Gastroesophageal sphincter (tissue), 4 donors: Measurements from ENCODE around the gene MBTPS1. TPM values are rescaled to one million over a fixed set of nuclear protein-coding genes. Genes with fewer than 3 reads are reported as not detected.

ENCODE experiments used
- ATAC-seq: fragments of 150-250 bp; one replicate; pipeline ENCODE4 v1.9.1; 2016; ENCODE audit warnings: mild to moderate bottlenecking, moderate library complexity
- H3K27ac ChIP-seq, 4 donors: fragments of 200-600 bp; sonication (generic) in 3 of 4; 1 replicate in 3 of 4; 2 replicates in 1 of 4; pipeline ENCODE4 v1.5.1; 2016 to 2019
- H3K27me3 ChIP-seq: fragments of 200-600 bp; sonication (generic); one replicate; pipeline ENCODE4 v1.5.1; 2019
- H3K36me3 ChIP-seq, 2 donors: fragments of 200-600 bp; sonication (generic); one replicate each; pipeline ENCODE4 v1.5.1; 2019; ENCODE audit warnings: control low read depth in 1 of 2
- H3K4me1 ChIP-seq, 3 donors: fragments of 200-600 bp; sonication (generic); 1 replicate in 2 of 3; 2 replicates in 1 of 3; pipeline ENCODE4 v1.5.1; 2016 to 2019; ENCODE audit warnings: control low read depth in 2 of 3
- H3K4me3 ChIP-seq, 2 donors: fragments of 200-600 bp; sonication (generic); one replicate each; pipeline ENCODE4 v1.5.1; 2019; ENCODE audit warnings: mild to moderate bottlenecking in 1 of 2, moderate library complexity in 1 of 2
- H3K9me3 ChIP-seq, 3 donors: fragments of 200-600 bp; sonication (generic); one replicate each; pipeline ENCODE4 v1.5.1; 2017 to 2019; ENCODE audit warnings: control low read depth in 2 of 3
- EP300 ChIP-seq: sonication (generic); formaldehyde crosslinking; IDR thresholded peaks from one replicate; pipeline ENCODE4 v1.6.1; 2017; ENCODE audit warnings: antibody characterized with exemption, mild to moderate bottlenecking
- POLR2A ChIP-seq, 2 donors: fragments of 450-650 bp; IDR thresholded peaks; one replicate each; pipeline ENCODE4 v1.6.1; 2017; ENCODE audit warnings: antibody characterized with exemption in 2 of 2, mild to moderate bottlenecking in 2 of 2, moderate library complexity in 1 of 2
- POLR2AphosphoS5 ChIP-seq: sonication (generic); formaldehyde crosslinking; IDR thresholded peaks from one replicate; pipeline ENCODE4 v1.6.1; 2017; ENCODE audit warnings: antibody characterized with exemption
- WGBS, 2 donors: methylation state at CpG; one replicate each; pipeline ENCODE4 v1.1.5; 2018; ENCODE audit warnings: low coverage in 1 of 2; 5-methylcytosine and 5-hydroxymethylcytosine counted together
- total RNA-seq, 4 donors: library from RNA; depleted of rRNA; stranded (reverse); fragments of >200 nt; gene quantifications; one replicate each; pipeline ENCODE4 v1.1.0, GENCODE V29; 2016
- TF ChIP-seq, protein P1 (sequence below), 4 experiments: fragments of 200-600 bp in 2 of 4; fragments of 450-650 bp in 2 of 4; sonication (generic) in 1 of 4; IDR thresholded peaks; one replicate each; pipeline ENCODE4 v1.5.1; 2017 to 2019; ENCODE audit warnings: antibody characterized with exemption in 4 of 4, mild to moderate bottlenecking in 2 of 4, moderate library complexity in 2 of 4

The MBTPS1 gene
- total RNA-seq, 4 donors from 2014 or later, result 84.0 to 98.6 (median 90.9) TPM

DNA sequence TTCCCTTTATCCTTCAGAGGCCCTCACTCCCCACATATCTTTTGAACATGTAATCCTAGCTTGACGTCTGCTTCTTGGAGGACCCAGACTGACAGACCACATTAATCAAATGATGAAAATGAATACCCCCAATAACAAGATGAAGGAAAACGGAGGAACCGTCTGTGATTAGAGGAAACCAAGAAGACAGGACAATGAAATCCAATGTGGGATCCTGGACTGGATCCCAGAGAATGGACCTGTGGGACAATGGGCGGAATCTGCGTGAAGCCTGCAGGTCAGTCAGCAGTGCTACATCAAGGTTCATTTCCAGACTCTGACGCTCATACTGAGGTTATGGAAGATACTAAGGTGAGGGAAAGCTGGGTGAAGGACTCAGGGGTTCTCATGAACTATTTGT lies 35.9 kb downstream of the MBTPS1 start:
- Histone ChIP-seq H3K4me3 (no peak overlapping the region), H3K27me3 (no peaks in the 10 kb centered on the region), H3K36me3 (peaks cover 0 to 98% of the 10 kb centered on the region in 2 donors), H3K4me1 (peaks cover 0 to 8% (median 0%) of the 10 kb centered on the region in 3 donors), H3K9me3 (no peaks in the 10 kb centered on the region), H3K27ac (no peak overlapping the region)
- no peak for ATAC-seq
- WGBS, 2 donors, result 73 to 78% methylated on average over 3 to 6 of the region's 6 CpGs
- no peak for TF ChIP-seq POLR2A (IDR thresholded peaks at IDR 0.05)
- TF ChIP-seq POLR2AphosphoS5, result no peak
- TF ChIP-seq, protein P1, sequence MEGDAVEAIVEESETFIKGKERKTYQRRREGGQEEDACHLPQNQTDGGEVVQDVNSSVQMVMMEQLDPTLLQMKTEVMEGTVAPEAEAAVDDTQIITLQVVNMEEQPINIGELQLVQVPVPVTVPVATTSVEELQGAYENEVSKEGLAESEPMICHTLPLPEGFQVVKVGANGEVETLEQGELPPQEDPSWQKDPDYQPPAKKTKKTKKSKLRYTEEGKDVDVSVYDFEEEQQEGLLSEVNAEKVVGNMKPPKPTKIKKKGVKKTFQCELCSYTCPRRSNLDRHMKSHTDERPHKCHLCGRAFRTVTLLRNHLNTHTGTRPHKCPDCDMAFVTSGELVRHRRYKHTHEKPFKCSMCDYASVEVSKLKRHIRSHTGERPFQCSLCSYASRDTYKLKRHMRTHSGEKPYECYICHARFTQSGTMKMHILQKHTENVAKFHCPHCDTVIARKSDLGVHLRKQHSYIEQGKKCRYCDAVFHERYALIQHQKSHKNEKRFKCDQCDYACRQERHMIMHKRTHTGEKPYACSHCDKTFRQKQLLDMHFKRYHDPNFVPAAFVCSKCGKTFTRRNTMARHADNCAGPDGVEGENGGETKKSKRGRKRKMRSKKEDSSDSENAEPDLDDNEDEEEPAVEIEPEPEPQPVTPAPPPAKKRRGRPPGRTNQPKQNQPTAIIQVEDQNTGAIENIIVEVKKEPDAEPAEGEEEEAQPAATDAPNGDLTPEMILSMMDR (IDR thresholded peaks at IDR 0.05), result no peak
- TF ChIP-seq EP300, result no peak

DNA sequence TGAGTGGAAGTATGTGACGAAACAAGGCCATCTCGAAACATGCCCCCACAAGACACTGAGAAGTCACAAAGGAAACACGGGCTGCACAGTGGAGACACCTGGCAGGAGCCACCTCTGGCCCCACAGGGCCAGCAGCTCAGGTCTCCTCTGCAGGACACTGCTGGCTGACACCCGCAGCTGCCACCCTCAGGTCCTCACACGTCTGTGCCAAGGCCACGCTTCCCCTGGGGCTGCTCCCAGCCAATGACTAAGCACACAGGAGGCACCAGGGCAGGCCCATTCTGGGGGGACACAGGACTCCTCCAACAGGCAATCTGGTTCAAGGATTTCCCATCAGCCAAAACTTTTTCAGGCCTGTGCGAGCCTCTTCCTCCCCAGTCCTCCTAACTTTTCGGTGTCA lies 36.4 kb downstream of the MBTPS1 start:
- H3K9me3 ChIP-seq, result no peaks in the 10 kb centered on the region
- no peak overlapping the region for H3K27ac ChIP-seq
- peaks cover 0 to 99% of the 10 kb centered on the region in 2 donors for H3K36me3 ChIP-seq
- H3K4me1 ChIP-seq, result peaks cover 0 to 8% (median 0%) of the 10 kb centered on the region in 3 donors
- no peak for ATAC-seq
- TF ChIP-seq EP300, result no peak
- TF ChIP-seq POLR2AphosphoS5, result no peak
- TF ChIP-seq POLR2A (IDR thresholded peaks at IDR 0.05), result no peak
- TF ChIP-seq, protein P1 (IDR thresholded peaks at IDR 0.05), result no peak
- no peaks in the 10 kb centered on the region for H3K27me3 ChIP-seq
- H3K4me3 ChIP-seq, result no peak overlapping the region
- 80 to 92% methylated on average over 3 to 4 of the region's 8 CpGs for WGBS, 2 donors

DNA sequence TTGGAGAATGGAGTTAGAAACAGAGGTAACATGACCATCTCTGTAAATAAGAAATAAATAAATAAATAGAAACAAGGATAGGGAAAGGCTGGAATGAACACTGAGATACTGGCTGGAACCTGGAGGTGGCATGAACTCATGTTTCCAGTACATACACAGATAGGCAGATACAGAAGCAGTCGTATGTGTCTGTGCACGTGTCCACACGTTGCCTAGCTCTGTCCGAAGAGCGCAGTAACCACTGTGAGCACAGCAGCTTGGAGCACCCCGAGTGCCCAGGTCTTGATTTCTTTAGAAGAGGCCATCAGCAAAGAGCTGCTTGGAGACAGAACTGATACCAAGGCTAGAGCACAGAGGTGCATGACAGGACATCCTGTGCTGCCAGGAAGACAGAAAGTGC lies 37.1 kb downstream of the MBTPS1 start:
- peaks cover 0 to 100% of the 10 kb centered on the region in 2 donors for H3K36me3 ChIP-seq
- no peak overlapping the region for H3K27ac ChIP-seq
- TF ChIP-seq POLR2A (IDR thresholded peaks at IDR 0.05) (no peak), EP300 (no peak), POLR2AphosphoS5 (no peak)
- TF ChIP-seq, protein P1 (IDR thresholded peaks at IDR 0.05), result no peak
- H3K9me3 ChIP-seq, result no peaks in the 10 kb centered on the region
- H3K4me3 ChIP-seq, result no peak overlapping the region
- peaks cover 0 to 8% (median 0%) of the 10 kb centered on the region in 3 donors for H3K4me1 ChIP-seq
- H3K27me3 ChIP-seq, result no peaks in the 10 kb centered on the region
- WGBS, 2 donors, result 79 to 88% methylated on average over 4 to 6 of the region's 6 CpGs
- ATAC-seq, result no peak

DNA sequence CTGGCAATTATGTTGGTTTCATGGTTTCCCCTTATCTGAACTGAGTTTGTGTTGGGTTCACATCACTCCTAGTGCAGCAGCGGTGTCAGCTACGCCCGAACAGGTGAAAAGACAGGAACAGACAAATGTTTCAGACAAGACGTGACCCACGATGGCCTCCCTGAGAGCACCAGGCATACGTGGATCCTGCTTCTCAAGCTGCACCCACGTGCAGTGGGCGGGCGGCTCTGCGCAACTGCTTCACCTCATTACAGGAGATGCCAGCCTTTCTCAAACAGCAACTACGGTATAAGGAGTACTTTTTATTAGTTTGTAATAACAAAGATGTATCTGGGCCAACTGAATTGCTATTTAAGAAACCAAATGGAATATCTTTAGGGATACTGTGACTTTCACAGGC lies 41.4 kb downstream of the MBTPS1 start:
- peaks cover 0 to 99% of the 10 kb centered on the region in 2 donors for H3K36me3 ChIP-seq
- no peak overlapping the region for H3K4me3 ChIP-seq
- H3K27me3 ChIP-seq, result no peaks in the 10 kb centered on the region
- TF ChIP-seq EP300 (no peak), POLR2AphosphoS5 (no peak), POLR2A (IDR thresholded peaks at IDR 0.05) (no peak)
- TF ChIP-seq, protein P1 (IDR thresholded peaks at IDR 0.05), result no peak
- no peak for ATAC-seq
- H3K4me1 ChIP-seq, result no peaks in the 10 kb centered on the region
- 90% methylated on average over 11 of the region's 11 CpGs; no CpG with 5 or more reads in 1 of the 2 donors for WGBS, 2 donors
- H3K9me3 ChIP-seq, result no peaks in the 10 kb centered on the region
- H3K27ac ChIP-seq, result no peak overlapping the region

DNA sequence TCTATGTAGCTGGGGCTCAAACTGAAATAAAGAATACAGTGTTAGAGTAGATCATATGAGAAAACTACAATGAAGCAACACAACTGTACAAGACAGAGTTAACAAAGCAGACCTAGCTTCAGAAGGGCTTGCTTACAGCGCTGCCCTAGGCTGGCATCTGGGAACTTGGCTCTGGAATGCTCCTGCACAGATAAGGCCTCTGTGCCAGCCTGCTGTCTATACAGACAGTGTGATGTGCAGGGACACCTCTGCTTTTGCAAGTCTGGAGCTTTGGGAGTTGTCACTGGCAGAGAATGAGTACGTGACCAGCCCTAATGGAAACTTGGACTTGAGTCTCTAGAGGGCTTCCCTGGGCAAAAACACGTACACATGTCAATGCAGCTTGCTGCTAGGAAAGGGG lies 42.0 kb downstream of the MBTPS1 start:
- TF ChIP-seq POLR2AphosphoS5 (no peak), POLR2A (IDR thresholded peaks at IDR 0.05) (no peak), EP300 (no peak)
- TF ChIP-seq, protein P1 (IDR thresholded peaks at IDR 0.05), result no peak
- WGBS, 2 donors, result 70% methylated on average over 1 of the region's 3 CpGs; no CpG with 5 or more reads in 1 of the 2 donors
- H3K27ac ChIP-seq, result no peak overlapping the region
- no peaks in the 10 kb centered on the region for H3K27me3 ChIP-seq
- no peaks in the 10 kb centered on the region for H3K4me1 ChIP-seq
- H3K9me3 ChIP-seq, result no peaks in the 10 kb centered on the region
- no peak overlapping the region for H3K4me3 ChIP-seq
- ATAC-seq, result no peak
- H3K36me3 ChIP-seq, result peaks cover under 1 to 99% of the 10 kb centered on the region in 2 donors
